ENCODE measurements around the gene PPTC7. TPM values are rescaled to one million over a fixed set of nuclear protein-coding genes. Genes with fewer than 3 reads are reported as not detected.

The PPTC7 gene, protein sequence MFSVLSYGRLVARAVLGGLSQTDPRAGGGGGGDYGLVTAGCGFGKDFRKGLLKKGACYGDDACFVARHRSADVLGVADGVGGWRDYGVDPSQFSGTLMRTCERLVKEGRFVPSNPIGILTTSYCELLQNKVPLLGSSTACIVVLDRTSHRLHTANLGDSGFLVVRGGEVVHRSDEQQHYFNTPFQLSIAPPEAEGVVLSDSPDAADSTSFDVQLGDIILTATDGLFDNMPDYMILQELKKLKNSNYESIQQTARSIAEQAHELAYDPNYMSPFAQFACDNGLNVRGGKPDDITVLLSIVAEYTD
- total RNA-seq = 10 to 100 TPM; 24.6 to 36.6 (median 29.1) TPM

DNA sequence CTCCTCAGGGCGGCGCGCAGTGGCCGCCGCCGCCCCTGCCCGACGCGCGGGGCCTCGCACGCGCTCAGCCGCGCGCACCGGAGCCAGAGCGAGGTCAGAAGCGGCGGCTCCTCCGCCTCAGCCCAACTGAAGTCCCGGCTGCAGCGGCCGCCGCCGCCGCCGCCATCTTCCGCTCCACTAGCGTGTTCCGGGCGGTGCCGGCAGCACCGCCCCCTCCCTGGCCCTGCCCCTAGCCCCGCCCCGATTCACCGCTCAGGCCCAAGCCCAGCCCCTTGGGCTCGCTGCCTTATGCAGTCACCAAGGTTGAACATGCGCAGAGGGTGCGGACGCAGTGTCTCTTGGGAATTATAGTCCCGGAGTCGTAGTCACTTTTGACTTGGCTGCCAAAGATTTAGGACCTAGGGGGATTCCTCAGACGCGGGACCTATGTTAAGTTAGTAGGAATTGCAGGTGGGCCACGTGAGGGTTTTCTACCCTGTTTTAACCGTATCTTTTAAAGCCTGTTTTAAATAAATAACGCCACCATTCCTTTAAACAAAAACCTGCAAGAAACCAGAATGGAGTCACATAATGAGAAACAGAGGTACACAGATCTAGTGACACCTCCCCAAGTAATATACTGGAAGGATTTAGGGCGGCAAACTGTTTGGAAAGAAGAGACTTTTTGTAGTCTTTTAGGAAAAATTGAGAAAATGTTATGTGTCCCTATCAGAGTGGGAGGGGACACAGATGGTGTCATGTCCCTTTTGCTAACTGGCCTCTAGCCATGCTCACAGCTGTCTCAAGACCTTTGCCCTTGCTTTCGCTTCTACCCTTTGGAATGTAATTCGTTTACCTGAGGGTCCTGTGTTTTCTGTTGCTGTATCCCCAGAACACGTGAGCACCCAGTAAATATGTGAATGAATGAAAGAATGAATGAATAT lies at the start of gene PPTC7:
PPTC7 (minus strand) TSS at position 182 of the 923 bp plus-strand sequence. CDS start 287 bp downstream, outside the sequence.
- Histone ChIP-seq H3K4me3 (peak within 1 kb of the TSS; percentile 96), H3K27ac (peak within 1 kb of the TSS; percentile 95), H3K9me3 (no peaks in the 10 kb centered on the region), H3K36me3 (no peaks in the 10 kb centered on the region), H3K27me3 (no peaks in the 10 kb centered on the region), H3K4me1 (peaks cover 62% of the 10 kb centered on the region)
- TF ChIP-seq POLR2AphosphoS5 (IDR thresholded peaks at IDR 0.05) = peak in 1 of 3 donors; percentile 3
- TF ChIP-seq POLR2A (IDR thresholded peaks at IDR 0.05) = peak; percentile 84
- TF ChIP-seq, protein P1, sequence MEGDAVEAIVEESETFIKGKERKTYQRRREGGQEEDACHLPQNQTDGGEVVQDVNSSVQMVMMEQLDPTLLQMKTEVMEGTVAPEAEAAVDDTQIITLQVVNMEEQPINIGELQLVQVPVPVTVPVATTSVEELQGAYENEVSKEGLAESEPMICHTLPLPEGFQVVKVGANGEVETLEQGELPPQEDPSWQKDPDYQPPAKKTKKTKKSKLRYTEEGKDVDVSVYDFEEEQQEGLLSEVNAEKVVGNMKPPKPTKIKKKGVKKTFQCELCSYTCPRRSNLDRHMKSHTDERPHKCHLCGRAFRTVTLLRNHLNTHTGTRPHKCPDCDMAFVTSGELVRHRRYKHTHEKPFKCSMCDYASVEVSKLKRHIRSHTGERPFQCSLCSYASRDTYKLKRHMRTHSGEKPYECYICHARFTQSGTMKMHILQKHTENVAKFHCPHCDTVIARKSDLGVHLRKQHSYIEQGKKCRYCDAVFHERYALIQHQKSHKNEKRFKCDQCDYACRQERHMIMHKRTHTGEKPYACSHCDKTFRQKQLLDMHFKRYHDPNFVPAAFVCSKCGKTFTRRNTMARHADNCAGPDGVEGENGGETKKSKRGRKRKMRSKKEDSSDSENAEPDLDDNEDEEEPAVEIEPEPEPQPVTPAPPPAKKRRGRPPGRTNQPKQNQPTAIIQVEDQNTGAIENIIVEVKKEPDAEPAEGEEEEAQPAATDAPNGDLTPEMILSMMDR (IDR thresholded peaks at IDR 0.05) = no peak
- TF ChIP-seq EP300 (IDR thresholded peaks at IDR 0.05) = no peak
- WGBS = 3% methylated on average over 27 of the region's 52 CpGs
- peak; percentile 98 for DNase-seq (ENCODE audit: low spot score in 2 of 2)

DNA sequence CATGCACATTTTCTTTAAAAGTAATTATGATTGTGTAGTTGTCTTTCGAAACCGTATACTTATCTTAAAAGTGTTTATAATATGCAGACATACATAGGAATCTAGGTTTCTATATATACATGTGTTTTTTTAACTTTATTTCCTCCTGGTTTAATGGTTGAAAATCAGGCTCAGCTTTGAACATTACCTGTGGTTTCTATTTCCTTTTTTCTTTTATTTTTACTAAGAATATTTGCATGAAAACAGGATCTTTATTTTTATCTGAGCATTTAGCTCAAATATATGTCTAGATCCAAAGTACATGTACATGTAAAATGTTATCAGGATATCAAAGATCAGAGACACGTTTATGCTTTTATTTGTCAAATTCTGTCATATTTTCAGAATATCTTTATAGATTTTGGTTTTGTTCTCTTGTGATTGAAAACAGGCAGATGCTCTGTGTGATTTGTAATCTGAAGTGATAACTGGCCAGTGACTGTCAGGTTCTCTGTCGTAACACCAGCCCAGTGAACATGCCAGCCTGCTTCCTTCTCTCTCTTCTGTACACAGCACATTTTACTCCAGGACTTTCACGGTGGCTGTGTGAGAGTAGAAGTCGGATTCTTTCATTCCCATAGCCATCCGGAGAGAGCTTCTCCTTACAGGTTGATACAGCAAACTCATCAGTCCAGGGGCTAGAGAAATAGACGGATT lies 44.5 kb upstream of the PPTC7 start:
- Histone ChIP-seq H3K9me3 (no peaks in the 10 kb centered on the region), H3K36me3 (peaks cover 34% of the 10 kb centered on the region), H3K27ac (no peak overlapping the region), H3K27me3 (no peaks in the 10 kb centered on the region), H3K4me3 (no peak overlapping the region), H3K4me1 (no peaks in the 10 kb centered on the region)
- no peak for DNase-seq (ENCODE audit: low spot score in 2 of 2)
- 84% methylated on average over 8 of the region's 8 CpGs for WGBS
- no peak for TF ChIP-seq EP300 (IDR thresholded peaks at IDR 0.05)
- no peak for TF ChIP-seq POLR2A (IDR thresholded peaks at IDR 0.05)
- TF ChIP-seq POLR2AphosphoS5 (IDR thresholded peaks at IDR 0.05) = no peak
- TF ChIP-seq, protein P1 (IDR thresholded peaks at IDR 0.05) = no peak

DNA sequence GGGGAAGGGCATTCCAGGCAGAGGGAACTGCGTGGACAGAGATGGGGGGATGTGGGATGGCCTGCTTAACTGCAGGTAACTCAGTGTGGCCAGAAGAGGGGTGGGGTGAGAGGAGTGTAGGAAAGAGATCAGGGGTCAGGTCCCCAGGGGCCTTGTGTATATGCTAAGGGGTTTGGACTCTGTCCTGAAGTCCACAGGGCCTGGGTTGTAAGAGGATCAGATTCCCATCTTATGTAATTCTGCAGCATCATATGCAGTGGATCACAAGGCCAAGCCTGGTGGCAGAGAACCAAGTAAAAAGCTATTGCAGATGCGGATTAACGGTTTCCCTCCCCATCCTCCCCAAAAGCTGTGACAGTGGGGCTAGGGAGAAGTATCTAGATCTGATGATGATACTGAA lies 39.5 kb upstream of the PPTC7 start:
- DNase-seq (ENCODE audit: low spot score in 2 of 2) = no peak

DNA sequence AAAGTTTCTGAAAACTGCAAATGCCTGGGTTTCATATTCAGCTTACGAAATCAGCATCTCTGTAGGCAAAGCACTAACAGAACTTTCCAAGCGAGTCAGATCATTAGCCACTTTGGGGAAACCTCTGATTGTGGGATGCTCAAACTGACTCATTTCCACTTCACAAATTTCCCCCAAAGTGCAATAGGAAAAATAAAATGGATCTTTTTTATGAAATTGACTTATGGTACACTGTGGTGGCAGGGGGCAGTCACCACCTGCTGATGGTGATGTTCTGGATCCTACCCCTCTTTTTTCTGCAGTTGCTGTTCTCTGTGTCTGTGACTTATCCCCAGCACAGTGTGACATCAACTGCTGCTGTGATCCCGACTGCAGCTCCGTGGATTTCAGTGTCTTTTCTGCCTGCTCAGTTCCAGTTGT lies 36.4 kb upstream of the PPTC7 start:
- no peak for DNase-seq (ENCODE audit: low spot score in 2 of 2)
- peaks cover 3% of the 10 kb centered on the region for H3K36me3 ChIP-seq
- no peak overlapping the region for H3K4me3 ChIP-seq
- no peaks in the 10 kb centered on the region for H3K9me3 ChIP-seq
- H3K27me3 ChIP-seq = no peaks in the 10 kb centered on the region
- no peak for TF ChIP-seq EP300 (IDR thresholded peaks at IDR 0.05)
- peaks cover 7% of the 10 kb centered on the region for H3K4me1 ChIP-seq
- WGBS = 87% methylated on average over 4 of the region's 4 CpGs
- H3K27ac ChIP-seq = no peak overlapping the region

More for the DNA sequence above, 39.5 kb upstream of the PPTC7 start:
- Histone ChIP-seq H3K4me3 (no peak overlapping the region), H3K4me1 (no peaks in the 10 kb centered on the region), H3K9me3 (no peaks in the 10 kb centered on the region), H3K27me3 (no peaks in the 10 kb centered on the region), H3K36me3 (peaks cover 5% of the 10 kb centered on the region), H3K27ac (no peak overlapping the region)
- WGBS = 91% methylated on average over 3 of the region's 3 CpGs
- TF ChIP-seq POLR2AphosphoS5 (IDR thresholded peaks at IDR 0.05) (no peak), POLR2A (IDR thresholded peaks at IDR 0.05) (no peak)
- TF ChIP-seq, protein P1 (IDR thresholded peaks at IDR 0.05) = no peak

DNA sequence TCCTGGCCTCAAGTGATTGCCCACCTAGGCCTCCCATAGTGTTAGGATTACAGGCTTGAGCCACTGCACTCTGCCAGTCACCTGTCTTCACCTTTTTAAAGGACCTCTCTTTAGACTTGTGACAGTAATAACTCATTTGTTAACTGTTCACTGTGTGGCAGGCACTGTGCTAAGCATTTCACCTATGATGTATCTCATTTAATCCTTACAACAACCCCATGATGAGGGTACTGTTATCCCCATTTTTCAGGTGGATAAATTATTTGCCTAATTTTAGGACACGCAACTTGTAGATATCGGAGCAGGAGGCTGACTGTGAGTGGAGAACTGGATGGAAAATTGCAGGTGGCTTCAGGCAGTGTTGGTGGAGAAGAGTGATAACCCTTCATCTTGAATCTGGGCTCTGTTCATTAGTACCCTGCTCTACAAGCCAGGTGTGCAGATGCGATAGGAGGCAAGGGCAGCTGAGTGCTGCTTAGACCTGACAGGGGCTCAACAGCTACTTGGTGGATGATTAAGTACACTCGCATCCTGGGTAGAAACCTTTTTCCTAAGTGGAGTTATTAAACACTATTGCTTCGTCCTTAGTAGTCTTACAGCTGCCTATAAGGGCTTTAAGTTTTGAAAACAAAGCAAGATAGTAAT lies 33.5 kb upstream of the PPTC7 start:
- Histone ChIP-seq H3K4me1 (peaks cover 15% of the 10 kb centered on the region), H3K27me3 (no peaks in the 10 kb centered on the region), H3K36me3 (peaks cover 3% of the 10 kb centered on the region), H3K4me3 (no peak overlapping the region), H3K9me3 (no peaks in the 10 kb centered on the region), H3K27ac (no peak overlapping the region)
- DNase-seq (ENCODE audit: low spot score in 2 of 2) = no peak
- TF ChIP-seq POLR2AphosphoS5 (IDR thresholded peaks at IDR 0.05) (no peak), EP300 (IDR thresholded peaks at IDR 0.05) (no peak), POLR2A (IDR thresholded peaks at IDR 0.05) (no peak)
- TF ChIP-seq, protein P1 (IDR thresholded peaks at IDR 0.05) = no peak
- 94% methylated on average over 5 of the region's 5 CpGs for WGBS
